GM18517 (cell line): ENCODE results near the gene FAM20B.
"Not testable (repeated sequence)": the region's sequence is repeated elsewhere in the genome, so short reads cannot be mapped to it uniquely, and the experiment has no call there.

Experiments used
- ATAC-seq: cut with Tn5 transposase; IDR thresholded peaks from one replicate; pipeline ENCODE4 v1.9.1; 2021; ENCODE audit warnings: mild to moderate bottlenecking, moderate library complexity; ENCODE audit not compliant: unreplicated experiment

The FAM20B gene, protein sequence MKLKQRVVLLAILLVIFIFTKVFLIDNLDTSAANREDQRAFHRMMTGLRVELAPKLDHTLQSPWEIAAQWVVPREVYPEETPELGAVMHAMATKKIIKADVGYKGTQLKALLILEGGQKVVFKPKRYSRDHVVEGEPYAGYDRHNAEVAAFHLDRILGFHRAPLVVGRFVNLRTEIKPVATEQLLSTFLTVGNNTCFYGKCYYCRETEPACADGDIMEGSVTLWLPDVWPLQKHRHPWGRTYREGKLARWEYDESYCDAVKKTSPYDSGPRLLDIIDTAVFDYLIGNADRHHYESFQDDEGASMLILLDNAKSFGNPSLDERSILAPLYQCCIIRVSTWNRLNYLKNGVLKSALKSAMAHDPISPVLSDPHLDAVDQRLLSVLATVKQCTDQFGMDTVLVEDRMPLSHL

DNA sequence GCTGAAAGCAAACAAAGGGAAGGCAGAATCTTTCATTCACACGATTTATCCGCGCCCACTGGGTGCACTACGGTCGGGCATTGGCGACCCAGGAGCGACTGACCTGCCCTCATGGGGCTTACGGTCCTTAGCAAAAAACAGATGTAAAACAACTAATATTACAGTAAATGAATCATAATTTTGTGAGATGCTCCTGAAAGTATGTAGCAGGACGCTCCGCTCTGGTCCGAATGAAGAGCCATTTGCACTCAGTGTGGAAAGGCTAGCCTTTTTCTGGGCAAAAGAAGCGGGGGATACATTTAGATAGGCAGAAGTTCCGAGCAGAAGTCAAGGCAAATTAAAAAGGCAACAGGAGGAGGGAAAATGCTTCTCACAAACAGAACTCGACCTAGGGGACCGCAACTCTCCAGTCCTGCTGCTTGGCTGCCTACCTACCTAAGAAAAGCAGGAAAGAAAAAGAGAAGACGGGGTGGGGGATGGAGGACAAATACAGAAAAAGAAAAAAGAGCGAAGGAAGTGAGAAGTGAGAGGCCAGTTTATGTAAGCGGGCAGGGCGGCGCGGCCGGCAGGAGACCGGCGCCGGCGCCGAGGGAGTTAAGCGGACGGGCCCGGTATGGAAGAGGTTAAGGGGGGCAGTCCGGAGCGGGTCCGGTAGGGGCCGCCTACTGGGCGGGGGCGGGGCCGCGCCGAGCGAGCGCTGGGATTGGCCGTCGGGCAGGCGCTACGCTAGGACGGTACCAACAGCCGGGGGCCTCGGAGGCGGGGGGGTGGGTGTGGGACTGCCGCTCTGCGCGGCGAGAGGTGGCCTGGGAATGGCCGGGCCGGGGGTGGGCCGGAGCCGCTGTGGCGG, at the start of gene FAM20B:
TSS of gene FAM20B (plus strand) at position 770 of the 850 bp plus-strand sequence. CDS start 17,954 bp downstream, outside the sequence.
- ATAC-seq, result peak; percentile 61

DNA sequence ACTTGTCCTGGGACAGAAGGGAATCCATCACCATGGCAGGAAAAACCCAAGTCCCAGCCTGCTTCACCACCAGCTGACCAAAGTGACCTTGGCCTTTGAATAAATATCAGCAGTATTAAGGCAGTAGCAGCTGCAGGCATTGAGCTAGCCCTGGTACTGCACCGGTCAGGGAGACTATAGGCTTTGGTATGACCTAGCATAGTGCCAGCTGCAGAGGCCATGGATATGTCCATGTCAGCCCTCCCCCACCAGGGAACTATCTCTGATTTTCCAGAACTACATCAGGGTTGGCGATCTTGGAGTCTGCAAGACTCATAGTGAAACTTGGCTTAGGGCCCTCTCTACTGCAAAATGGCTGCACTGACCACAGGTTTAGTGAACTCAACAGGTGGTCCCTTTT, 49.2 kb upstream of the FAM20B start:
- ATAC-seq, result no peak

DNA sequence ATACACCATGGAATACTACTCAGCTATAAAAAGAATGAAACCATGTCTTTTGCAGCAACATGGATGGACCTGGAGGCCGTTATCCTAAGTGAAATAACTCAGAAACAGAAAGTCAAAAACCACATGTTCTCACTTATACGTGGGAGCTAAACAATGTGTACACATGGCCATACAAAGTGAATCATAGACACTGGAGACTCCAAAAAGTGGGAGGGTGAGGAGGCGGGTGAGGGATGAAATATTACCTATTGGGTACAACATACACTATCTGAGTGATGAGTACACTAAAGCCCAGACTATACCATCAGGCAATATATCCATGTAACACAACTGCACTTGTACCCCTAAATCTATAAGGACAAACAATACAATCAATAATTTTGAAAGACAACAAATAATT, 39.5 kb upstream of the FAM20B start:
- ATAC-seq, result no peak

DNA sequence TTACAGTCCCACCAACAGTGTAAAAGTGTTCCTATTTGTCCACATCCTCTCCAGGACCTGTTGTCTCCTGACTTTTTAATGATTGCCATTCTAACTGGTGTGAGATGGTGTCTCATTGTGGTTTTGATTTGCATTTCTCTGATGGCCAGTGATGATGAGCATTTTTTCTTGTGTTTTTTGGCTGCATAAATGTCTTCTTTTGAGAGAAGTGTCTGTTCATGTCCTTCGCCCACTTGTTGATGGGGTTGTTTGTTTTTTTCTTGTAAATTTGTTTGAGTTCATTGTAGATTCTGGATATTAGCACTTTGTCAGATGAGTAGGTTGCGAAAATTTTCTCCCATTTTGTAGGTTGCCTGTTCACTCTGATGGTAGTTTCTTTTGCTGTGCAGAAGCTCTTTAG, 37.5 kb upstream of the FAM20B start:
- not testable (repeated sequence) for ATAC-seq

DNA sequence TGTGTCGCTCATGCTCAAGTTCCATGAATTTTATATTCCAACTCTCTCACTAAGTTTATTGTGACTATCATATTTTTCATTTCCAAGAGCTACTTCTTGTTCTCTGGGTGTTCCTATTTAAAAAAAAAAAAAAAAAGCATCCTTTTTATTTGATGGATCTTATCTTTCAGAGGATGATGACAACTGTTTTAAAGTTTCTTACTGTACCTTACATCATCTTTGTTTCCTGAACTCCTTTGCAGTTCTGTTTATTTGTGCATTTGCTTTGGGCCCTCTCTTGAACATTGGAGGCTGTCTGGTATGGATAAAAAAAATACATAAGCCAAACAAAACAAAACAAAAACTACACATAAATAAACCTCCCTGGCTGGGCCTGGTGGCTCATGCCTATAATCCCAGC, 32.1 kb upstream of the FAM20B start:
- ATAC-seq, result no peak

DNA sequence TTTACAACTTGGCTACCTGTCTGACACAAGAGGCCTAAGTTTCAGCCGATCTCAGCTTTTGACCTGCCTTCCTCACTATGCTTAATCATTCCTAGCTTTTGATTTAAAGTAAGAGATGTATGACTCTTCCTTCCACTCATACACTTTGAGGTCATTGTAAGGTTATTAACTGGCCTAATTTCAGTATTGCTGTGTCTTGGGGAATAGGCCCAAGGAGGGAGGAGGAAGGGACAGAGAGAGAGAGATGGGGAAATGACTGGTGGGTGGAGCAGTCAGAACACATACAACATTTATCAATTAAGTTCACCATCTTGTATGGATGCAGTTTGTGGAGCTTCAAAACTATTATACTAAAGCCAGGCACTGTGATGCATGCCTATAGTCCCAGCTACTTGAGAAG, 28.3 kb upstream of the FAM20B start:
- ATAC-seq, result no peak

DNA sequence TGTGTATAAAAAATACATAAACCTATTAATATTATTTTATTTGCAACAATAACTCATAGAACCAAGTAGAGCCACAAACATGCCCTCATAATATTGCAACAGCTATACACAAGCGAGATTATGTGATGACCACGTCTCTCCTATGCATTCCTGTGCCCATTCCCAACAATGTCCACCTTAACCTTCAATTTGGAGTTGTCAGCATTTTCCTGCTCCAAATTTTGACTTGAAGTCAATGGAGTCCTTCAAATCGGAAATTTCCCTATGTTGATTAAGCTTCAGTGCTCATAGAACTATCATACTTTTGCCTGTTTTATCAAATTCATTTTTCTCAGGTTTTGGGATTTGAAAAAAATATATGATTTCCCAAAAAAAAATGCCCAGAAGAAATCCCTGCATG, 27.4 kb upstream of the FAM20B start:
- ATAC-seq, result no peak

DNA sequence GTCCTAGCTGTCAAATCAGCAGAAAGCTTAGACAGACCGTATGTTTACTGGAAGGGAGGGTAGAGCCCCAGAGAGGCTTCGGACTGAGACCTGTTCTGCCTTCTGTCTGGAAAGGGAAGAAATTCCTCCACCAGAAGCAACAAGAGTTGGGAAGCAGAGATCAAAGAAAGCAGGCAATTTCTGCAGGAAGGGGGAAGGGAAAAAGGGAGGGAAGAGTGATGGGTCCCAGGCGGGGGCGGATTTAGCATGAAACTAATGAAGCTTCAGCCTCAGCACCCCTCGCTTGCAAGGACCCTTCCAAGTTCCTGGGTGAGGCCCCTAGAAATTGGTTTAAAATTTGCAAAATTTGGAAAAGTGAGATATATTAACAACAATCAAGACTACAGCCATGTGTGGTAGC, 26.6 kb upstream of the FAM20B start:
- no peak for ATAC-seq

DNA sequence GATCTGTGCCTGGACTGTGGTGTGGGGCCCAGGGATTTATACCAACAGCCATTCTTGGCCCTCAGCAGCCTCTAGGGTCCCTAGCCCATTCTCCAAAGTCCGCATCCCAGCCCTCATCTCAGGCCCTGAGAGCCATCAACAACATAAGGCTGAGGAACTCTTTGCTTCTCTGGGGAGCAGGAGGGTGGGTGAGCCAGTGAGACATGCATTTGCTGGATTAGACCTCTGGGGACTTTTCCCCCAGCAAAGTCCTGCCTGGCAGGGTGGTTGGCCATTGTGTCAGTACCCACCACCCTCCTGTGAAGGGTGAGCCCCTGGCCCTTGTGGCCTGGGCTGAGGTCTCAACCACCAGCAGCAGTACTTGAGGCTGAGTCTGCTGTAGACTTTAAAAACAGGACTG, 24.2 kb upstream of the FAM20B start:
- no peak for ATAC-seq

DNA sequence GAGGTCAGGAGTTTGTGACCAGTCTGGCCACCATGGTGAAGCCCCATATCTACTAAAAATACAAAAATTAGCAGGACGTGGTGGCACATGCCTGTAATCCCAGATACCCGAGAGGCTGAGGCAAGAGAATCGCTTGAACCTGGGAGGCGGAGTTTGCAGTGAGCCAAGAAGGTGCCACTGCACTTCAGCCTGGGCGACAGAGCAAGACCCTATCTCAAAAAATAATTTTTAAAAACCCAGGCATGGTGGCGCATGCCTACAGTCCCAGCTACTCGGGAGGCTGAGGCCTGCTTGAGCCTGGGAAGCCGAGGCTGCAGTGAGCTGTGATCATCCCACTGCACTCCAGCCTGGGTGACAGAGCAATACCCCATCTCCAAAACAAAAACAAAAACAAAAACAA, 23.6 kb upstream of the FAM20B start:
- not testable (repeated sequence) for ATAC-seq

DNA sequence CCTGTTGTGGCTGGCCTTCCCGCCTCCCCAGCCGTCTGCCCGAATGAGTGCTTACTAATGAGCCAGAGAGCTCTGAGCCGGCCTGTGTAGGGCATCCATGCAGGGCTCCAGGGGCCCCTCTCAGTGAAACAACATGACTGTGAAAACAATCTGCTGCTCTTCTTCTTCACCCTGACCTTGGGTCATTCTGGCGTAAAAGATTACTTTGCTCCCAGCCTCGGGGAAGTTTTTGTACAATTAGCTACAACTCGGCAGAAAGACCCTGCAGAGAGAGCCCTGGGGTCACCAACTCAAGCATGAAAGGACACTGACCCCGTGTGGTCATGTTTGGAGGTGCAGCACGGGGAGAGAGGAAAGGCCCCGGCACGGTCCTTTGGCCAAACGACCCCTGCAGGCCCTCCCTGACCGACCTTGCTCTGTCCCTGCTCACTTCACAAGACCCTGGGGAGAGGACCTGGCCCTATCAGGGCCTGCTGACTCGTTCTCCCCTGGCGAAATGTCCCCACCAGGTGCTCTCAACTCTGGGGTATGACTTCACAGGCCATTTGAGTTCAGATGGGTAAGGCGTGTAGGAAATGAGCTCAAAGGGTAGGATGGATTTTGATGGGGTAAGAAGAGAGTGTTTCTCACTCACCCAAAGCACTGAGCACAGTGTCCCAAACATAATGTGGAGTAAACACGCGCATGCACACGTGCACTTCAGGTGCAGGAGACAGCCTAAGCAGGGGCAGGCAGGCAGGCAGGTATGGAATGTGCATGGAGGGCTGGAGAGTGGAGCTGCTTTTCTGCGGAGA, 22.9 kb upstream of the FAM20B start:
- peak; percentile 69 for ATAC-seq

DNA sequence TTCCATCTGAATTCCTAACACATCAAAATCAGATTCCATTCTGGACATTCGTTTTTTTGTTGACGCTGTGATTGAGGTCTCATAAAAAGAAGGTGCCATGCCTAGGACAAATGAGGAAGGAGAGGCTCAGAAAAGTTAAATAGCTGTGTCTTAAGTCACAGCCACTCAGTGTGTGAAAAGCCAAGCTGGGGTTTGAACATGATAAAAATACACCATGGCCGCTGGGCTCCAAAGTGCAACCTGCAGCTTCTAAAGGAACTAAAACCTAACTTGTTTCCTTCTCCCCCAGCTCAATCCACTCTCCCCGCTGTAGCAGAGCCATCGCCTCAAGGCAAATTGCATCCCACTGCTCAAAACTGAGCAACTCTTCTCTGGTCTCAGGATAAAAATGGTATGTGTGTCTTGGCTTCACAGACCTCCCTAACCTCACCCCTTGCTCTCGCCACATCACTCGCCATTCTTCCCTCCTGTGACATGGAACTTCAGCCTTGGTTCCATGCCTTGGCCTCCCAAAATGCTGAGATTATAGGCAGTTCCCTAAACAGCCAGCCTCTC, 22.1 kb upstream of the FAM20B start:
- no peak for ATAC-seq

DNA sequence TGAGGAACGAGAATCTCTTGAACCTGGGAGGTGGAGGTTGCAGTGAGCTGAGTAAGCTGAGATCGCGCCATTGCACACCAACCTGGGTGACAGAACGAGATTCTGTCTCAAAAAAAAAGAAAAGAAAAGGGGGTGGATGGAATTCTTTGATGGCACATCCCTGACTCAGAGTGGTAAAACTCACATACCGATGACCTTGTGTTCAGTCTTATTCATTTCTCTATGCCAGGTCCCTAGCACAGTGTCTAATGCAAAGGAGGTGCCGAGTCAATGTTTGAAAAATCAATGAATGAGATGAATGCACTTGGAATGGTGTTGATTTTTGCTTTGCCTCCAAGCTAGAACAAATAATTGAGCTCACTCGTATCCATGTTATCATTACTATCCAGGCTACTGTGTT, 18.5 kb upstream of the FAM20B start:
- no peak for ATAC-seq

DNA sequence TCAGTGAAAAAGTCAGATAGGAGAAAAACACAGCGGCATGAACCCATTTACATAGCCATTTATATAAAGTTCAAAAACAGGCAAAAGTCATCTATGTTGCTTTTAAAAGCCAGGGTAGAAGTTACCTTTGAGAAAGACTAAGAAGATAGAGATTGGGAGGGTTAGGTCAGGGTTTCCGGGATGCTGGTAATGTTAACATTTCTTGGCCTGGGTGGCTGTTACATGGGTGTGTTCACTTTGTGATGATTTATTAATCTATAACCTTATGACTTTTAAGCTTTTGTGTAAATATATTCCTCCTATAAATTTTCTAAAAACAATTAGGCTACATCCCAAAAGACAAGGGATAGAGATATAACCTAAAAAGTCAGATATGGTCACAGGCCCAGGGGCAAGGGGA, 15.0 kb upstream of the FAM20B start:
- no peak for ATAC-seq

DNA sequence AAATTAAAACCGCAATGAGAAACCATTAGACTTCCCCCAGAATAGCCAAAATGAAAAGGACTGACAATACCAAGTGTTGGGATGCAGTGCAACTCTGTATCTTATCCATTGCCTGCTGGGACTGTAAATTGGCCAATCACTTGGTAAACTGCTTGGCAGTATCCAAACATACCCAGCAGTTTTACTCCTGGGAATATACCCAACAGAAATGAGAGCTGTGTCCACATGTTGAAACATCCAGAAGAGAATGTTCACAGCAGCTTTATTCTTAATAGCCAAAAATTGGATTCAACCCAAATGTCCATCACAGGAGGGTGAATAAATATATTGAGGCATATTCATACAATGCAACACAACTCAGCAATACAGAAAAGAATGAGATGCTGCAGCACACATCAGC, 13.7 kb upstream of the FAM20B start:
- no peak for ATAC-seq

DNA sequence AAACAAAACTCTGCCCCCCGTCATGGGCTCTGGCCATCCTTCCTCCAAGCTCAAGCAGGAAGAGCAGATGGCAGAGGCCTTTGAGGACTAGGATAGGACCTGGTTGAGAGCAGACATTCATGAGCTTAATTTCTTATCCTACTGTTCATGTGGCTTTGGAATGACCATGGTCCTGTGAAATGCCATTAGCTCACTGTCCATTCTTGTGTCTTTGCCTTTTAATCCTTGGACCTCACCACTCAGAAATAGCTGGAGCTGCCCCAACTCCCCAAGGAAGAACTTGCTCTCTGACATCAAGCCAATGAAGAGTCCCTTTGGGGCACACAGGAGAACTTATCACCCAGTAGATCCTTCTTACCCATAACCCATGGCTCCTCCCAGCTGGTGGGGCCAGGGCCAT, 11.6 kb upstream of the FAM20B start:
- no peak for ATAC-seq

DNA sequence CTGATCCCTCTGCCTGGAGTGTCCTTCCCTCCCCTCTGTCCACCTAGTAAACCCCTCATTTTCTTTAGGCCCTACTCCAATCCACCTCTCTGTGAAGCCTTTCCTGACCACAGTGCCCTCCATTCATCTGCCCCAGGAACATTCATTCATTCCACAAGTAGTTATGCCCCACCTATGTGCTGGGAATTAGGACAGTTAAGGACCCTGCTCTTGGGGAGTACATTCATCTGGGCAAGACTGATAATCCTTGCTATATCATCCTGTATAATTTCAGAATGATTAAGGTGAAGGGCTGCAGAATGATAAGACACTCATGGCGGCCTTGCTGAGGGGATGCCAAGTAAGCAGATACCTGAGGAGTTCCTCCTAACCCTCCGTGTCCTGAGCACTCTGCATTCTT, 10.3 kb upstream of the FAM20B start:
- ATAC-seq, result no peak

DNA sequence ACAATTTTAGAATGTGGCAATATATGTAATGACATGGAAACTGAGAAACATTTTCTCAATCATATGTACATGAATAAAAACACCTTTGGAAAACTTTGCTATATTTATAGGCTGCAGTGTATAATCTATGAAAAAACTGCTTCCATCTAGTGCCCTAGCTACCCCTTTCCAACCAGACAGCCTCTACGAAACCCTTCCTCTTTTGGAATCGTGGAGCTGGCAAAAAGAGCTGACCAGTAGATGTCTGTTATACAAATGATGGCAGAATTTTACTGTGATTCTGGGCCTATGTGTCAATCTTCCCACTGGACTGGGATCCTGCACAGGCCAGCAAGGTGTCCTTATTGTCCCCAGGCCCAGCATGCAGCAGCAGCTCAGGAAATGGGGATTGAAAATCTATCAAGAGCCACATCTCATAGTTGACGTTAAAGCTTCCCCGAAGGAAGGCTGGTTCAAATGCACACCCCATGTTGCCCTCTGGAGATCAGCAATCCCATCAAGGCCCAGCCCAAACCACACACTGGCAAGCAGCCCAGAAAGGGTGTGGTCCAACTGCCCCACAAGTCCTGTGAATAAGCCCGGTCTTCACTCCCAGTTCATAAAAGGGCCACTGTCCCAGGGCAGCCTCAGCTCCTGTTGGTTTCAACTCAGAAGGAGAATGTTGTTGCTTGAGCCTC, 8.8 kb upstream of the FAM20B start:
- ATAC-seq, result no peak

DNA sequence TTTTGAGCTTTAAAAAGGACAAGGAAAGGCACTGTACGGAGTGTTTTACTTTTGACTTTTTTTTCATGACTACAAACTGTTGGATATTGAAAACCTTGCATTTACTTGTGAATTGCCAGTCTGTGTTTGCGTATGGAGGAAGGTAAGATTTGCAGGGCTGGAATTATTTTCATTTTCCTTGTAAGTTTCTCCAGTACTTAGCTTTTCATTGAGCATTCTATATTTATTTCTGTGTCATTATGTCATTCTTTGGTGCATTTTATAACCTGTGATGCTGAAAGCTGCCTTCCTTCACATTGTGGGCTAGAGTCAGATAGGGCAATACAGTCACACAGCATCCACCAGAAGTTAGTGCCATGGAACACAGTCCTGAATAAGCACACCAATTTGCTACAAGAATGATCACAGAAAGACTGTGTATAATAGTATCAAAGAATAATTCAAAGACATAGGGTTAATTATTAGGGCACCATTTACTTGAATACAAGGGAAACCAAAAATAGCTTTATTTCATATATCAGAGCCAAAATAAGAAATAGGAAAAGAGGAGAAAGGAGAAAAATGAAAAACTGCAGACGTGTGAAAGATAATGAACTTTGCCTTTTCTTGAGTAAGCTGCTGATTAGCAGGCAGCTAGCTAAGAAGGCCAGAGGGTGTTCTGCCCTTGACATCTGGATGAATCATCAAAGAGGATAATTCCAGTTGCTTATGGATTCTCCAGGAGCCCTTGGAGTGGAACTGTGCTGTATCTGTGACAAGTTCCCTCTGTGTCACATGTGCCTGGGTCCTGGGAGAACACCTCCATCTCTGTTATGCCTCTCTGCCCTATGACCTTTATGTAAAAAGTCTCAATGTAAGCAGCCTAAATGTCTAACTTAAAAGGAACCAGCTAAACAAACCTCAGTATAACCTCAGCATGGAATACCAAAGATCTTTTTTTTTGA, 8.0 kb upstream of the FAM20B start:
- ATAC-seq, result no peak
